Left lobe of liver (tissue), 2 donors: ENCODE results near the gene BOD1. TPM values are rescaled to one million over a fixed set of nuclear protein-coding genes. Genes with fewer than 3 reads are reported as not detected.

Source experiments
- ATAC-seq: fragments of 200-7000 bp; cut with Tn5 transposase; one replicate; pipeline ENCODE4 v1.9.1; 2020; ENCODE audit warnings: mild to moderate bottlenecking, moderate library complexity
- DNase-seq: peaks from one replicate; pipeline ENCODE4 v3.0.0-alpha.2; 2020; ENCODE audit warnings: low spot score
- total RNA-seq: library from RNA; stranded (reverse); gene quantifications from one replicate; pipeline ENCODE4 v1.2.1, GENCODE V29; 2021
- donor health status: DM: no; HTN: no; CAD: no; lungs with moderate emphysema.
- donor health status: DM: no; HTN: yes; CAD: no.

Gene BOD1
- total RNA-seq, 1 donor from 2014 or later = 12.1 TPM

DNA sequence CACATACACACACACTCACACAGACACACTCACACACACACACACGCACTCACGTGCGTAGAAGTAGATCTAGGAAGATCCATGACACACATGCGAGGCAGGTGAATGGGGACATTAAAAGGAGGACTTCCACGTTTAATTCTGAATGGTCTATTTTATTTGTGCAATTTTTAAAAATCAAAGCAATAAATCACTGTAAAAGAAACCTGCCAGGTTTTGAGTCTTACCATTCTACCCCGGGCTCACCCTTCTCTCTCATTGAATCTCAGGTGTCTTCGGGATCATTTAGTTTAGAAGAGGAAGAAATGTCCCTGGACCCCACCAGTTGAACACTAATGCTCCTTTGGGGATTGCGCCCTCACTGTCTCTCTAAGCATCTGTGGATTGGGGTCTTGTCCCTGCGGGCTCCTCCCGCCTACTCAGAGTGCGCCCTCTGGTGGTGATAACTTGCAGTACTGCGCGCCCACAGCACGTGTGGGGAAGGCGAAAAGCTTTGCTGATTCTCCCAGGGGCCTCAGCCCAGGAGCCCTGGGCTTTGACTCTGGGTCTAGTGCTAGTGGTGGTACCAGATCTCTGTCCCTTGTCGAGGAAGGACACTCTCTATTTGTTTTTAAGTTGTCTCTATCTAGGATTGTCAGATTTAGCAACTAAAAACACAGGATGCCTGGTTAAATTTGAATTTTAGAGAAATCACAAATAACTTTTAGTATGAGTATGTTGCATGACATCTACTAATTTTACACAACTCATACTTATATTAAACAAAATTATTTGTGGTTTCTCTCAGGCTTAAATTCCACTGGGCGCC lies 34.8 kb downstream of the BOD1 start:
- peak; percentile 43 for ATAC-seq
- no peak for DNase-seq

DNA sequence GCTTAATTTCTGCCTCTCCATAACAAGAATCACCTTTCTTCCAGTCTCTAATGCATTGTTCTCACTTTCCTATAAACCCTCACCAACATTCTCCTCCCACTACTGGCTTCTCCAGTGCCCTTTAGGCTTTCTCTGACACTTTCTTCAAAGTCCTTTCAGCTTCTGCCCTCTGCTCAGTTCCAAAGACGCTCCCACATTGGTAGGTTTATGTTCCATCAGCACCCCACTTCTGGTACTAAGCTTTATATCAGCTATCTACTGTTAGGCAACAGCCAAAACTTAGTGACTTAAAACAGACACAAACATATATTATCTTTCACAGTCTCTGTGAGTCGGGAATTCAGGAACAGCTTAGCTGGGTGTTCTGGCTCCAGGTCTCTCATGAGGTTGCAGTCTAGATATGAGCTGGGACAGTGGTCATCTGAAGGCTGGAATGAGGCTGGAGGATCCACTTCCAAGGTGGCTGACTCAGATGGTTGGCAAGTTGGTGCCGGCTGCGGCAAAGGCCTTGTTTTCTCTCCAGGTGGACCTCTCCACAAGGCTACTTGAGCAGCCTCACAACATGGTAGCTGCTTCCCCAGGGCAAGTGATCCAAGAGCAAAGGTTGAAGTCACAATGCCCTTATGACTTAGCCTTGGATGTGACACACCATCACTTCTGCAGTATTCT lies 37.4 kb downstream of the BOD1 start:
- no peak for ATAC-seq
- DNase-seq = no peak

DNA sequence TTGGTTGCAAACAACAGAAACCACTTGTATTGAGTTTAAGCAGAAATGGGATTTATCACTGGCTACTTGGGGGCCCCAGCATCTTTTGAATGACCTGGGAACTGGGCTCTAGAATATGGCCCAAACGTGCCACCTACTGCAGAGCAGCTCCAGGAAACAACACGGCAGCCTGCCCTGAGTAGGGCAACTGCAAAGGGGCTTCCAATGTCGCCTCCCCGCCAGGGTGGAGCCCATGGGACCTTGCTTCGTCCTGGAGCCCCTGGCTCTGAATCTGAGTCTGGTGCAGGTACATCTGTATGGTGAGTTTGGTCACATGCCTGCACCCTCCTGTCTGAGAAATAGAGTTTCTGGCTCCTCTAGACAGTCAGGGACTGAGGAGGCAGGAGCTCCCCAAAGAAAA lies 38.6 kb downstream of the BOD1 start:
- DNase-seq (no peak), ATAC-seq (no peak)

DNA sequence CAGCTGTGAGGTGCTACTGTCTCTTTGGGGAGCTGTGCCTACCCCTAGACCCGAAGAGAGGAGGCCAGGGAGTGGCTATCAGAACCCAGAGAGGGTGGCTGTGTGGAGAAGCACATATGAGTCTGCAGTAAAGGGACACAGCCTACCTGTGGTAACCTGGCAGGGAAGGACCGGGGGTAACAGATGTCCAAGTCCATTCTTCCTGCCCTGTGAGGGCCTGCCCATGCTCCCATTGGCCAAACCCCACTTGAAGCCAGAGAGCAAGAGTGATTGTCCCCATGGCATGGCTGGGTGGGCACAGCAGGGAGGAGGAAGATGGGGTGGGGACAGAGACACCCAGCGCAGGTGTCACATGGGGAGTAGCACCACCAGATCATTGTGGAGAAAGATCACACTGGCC lies 39.3 kb downstream of the BOD1 start:
- no peak for ATAC-seq
- DNase-seq = no peak

DNA sequence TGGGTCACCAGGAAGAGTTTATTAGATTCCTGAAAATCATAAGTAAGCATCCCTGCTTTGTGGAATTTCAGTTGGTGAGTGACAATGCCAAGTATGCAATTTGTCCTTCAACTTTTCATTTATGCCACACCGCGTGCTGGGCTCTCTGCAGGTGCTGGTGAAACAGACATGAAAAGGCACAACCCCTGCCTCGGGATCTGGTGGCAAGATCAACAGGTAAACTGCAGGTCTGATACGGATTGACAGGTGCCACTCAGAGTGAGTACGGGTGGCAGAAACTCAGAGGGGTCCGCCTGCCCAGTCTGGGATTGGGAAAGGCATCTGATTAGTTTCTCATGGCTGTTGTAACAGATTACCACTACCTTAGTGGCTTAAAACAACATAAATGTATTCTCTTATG lies 40.5 kb downstream of the BOD1 start:
- ATAC-seq = no peak
- DNase-seq = no peak

DNA sequence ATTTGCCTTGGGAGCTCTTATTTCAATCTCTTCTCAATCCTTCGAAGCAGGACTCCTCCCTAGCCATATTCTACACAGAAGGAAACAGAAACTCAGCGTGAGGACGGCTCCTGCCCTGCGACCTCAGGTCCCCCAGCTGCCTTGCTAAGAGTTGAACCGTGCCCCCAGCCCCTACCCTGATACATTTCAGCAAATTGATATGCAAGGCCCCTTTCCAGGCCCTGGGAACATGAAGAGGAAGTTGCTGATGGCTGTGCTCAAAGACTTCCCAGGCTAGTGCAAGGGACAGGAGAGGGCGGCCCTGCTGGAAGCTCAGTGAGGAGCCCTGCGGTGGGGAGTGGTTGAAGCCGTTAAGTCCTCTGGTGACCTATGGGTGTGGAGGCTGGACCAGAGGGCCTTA lies 41.5 kb downstream of the BOD1 start:
- no peak for DNase-seq
- ATAC-seq = no peak

DNA sequence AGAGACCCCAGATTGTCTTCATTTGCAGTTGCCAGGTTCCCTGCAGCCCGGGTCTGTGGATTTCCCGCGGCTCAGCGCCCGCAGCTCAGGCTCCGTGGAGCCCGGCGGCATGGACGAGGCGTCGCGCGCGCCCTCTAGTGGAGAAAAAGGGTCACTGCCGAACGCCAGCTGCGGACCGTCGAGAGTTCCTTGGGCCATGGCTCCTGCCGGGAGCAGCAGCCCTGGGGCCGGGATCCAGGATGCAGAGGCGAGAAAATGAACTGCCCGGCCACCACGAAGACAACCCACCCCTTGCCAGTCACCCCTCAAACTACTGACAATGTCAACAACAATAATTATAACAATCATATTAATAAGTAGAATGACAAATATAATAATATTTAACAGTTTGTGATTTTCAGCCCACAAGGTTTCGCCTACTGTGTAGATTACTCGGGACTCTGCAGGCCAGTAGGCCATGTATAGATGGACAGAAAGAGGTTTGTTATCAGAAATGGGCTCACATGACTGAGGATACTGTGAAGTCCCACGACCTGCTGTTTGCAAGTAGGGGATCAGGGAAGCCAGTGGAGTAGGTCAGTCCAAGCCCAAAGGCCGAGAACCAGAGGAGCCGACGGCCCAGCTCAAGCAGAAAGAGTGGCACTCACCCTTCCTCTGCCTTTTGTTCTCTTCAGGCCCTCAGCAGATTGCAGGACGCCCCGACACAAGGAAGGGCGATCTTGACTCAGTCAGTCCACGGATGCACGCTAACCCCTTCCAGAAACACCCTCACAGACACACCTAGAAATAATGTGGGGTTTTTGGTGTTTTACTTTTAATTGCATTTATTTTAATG lies 43.1 kb downstream of the BOD1 start:
- DNase-seq (peak; percentile 79), ATAC-seq (peak; percentile 100)

DNA sequence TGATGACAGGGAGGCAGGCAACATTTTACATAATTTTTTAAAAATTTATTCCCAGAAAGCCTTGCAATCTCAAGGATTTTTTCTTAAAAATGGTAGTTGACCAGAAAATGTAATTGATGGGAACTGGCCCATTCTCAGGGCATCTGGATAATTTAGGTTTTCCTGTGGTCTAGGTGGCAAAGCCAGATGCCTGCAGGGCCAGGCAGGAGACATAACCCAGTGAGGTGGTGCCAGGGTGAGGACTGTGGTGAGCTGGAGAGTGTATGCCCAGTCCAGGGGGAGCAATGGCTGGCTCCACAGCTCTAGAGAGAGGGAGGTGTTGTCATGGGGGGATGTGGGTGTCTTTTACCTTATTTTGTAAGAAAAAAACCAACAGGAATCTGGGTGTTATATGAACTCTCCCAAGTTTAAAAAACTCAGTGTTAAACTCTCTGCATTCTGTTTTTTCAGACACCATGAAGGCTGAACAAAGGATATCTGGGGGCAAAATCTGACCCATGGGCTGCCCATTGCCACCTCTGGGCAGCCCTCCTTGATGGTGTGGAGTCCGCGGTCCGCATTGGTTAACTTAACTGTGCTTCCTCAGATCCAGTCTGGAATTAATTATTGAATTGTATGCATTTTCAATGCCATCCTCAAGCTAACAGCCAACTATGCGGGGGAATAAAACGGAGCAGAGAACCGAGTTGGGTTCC lies 43.9 kb downstream of the BOD1 start:
- no peak for DNase-seq
- peak; percentile 39 for ATAC-seq

DNA sequence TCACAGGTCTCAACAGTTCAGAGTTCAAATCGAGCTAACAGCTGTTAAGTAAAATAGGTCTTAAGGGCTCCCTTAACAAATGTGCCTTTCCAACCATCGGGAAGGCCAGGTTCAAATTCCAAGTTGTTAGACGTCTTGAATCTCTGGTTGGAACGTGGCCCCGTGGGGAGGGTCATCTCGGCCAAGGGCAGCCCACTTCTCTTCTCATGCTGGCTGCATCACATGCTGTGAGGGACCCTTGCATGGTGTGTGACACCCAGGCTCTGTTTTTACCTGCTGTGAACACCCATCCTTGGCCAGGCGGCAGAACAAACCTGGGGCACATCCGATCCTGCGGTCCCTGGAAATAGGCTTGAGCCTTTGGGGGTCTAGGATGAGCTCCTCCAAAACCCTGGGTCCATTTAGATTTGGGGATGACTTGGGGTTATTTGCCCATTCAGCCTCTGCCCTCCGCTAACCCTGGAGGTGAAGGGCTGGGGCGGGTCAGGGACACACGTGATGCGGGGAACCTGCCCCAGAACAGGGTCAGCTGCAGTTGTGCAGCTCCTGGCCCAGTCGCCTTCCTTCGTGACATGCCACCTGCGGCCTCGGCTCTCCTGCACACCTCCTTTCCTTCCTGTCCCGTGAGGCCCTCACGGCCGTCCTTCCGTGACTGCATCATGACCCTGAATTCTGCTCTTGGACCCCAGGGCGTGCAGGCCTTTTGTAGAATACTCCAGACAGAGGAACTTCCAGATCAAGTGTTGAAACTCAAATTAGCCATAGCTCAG lies 45.9 kb downstream of the BOD1 start:
- DNase-seq = no peak
- no peak for ATAC-seq

DNA sequence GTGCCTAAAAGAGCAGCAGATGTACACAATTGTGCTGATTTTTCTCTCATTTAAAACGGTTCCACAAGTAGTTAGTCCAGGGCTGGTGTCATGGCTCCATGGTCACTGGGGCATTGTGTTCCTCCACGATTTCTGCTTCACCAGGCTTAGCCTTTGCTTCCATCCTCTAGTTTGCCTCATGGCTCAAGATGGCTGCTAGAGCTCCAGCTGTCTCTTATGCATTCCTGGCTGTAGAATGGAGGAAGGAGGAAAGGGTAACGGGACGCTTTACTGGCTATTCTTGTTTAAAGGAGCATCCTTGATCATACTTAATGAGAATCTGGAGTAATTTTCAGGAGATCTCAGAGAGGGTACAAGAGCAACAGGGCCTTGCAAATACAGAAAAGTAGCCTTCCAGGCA lies 47.7 kb downstream of the BOD1 start:
- ATAC-seq (no peak), DNase-seq (no peak)

DNA sequence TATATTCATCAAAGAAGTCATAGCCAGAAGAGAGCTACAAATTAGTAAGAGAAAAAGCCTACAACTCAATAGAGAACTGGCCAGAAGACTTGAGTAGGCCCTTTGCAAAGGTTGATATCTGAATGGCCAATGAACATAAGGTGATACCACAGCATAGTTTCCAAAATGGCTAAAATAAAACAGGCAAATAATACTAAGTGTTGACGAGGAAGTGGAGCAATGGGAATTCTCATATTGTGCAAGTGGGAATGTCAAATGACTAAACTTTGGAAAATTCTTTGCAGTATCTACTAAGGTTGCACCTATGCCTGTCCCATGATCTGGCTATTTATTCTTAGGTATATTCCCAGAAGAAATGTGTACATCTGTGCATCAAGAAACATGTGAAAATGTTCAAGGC lies 48.3 kb downstream of the BOD1 start:
- no peak for ATAC-seq
- no peak for DNase-seq

DNA sequence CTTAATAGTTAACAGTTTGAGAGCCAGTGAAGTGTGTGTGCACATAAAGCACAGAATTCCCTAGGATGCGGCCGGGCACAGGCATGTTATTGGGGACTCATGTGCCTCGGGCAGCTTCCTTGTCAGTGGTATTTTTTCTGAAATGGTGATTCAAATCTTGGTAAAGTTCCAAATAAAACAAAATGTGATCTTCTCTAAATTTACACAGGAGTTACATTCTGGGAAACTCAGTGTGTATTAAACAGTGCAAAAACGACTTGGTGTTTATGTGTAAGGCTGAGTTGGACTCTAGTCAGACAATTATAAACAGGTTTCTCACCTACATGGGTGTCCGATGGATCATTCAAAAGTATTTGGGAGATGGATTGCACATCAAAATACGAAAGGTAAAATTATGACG lies 48.9 kb downstream of the BOD1 start:
- ATAC-seq = no peak
- DNase-seq = no peak

DNA sequence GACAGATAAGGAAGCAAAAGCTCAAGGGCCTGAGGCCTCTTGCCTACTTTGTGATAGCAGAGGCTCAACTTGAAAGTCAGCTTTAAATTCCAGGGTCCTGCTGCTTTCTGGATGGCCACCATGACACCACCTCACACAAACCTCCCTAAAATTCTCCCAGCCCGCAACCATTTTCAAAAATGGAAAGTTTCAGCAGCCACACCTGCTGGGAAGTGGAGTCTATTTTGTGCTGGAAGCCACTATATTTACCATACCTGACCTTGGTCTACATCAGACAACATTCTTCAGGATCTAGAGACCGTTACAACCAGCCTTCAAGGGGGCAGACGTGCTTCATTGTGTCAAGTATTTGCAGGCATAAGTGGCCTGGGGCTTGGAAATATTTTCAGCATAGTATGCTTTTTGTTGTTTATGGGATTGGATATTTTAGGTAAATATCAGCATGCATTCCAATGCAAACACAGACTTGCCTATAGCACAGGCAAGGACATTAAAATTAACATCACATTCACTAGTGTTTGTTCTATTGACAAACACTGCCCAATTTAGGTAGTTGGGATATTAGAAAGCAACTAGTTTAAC lies 50.9 kb downstream of the BOD1 start:
- no peak for DNase-seq
- ATAC-seq = no peak

DNA sequence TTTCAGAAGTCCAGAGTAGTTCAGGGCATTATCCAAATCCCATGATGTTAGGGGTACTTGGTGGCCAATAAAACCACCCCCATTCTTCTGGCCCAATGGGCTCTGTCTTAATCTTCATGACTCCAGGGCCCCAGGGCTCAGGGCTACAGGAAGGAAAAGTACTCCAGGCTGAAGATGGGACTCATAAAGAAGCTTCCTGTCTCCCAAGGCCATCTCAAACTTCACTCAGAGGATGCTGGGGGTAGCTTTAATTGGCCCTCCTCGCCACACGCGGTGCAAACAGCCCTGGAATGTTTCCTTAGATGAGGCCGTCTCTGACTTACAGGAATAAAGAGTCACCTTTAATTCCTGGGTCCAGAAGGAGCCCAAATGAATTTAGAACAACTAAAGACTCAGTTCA lies 52.3 kb downstream of the BOD1 start:
- DNase-seq = no peak
- ATAC-seq = no peak

DNA sequence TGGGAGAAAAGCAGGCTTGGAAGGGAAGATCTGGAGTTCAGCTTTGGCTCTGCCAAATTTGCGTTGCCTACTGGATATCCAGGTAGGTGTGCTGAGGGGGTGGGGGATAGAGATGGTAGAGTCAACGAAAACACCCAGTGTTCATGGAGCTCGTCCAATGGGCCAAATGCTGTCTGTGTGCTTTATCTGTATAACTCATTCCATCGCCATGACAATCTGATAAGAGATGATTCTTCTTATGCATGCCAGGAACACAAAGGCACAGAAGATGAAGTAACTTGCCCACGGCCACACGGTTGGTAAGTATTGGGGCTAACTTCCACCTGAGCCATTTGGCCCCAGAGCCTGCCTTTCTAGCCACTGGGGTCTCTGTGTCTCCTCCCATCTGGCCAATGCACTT lies 53.2 kb downstream of the BOD1 start:
- ATAC-seq (no peak), DNase-seq (no peak)

DNA sequence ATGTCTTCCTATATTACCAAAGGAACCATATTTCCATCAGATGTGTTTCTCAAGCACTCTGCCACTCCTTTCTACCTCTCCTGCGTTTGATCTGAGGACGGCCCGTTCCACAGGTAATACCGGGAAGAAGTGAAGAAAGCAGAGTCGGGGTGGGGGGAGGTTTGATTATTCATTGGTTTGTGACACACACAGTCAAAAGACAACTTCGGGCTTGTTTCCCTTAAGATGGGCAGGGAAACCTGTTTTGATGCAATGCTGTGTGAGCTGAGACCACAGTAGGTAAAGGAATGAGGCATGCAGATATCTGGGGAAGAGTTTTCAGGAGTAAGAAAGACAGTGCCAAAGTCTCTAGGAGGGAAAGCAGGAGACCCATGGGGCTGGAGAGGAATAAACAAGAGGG lies 54.0 kb downstream of the BOD1 start:
- ATAC-seq (no peak), DNase-seq (no peak)
